Astrocyte (in vitro differentiated cells and primary cell): ENCODE data around the gene SNCAIP. TPM values are rescaled to one million over a fixed set of nuclear protein-coding genes. Genes with fewer than 3 reads are reported as not detected.

Experiments used
- DNase-seq: peaks from one replicate; pipeline ENCODE4 v3.0.0-alpha.2; 2010; ENCODE audit warnings: low read depth
- FAIRE-seq: peaks from 2 replicates; lab custom pipeline; 2011; peaks lifted over from hg19 to GRCh38; lab: Jason Lieb, UNC
- H2AFZ ChIP-seq: 2 replicates; pipeline ENCODE4 v1.6.0; 2012; ENCODE audit warnings: low read depth, low read length, inconsistent platforms
- H3K27ac ChIP-seq: 2 replicates; pipeline ENCODE4 v1.5.1; 2011; ENCODE audit warnings: low read depth, low read length, inconsistent platforms
- H3K27me3 ChIP-seq: 2 replicates; pipeline ENCODE4 v1.6.0; 2011; ENCODE audit warnings: low read length, inconsistent platforms; ENCODE audit not compliant: insufficient read depth
- H3K36me3 ChIP-seq: 2 replicates; pipeline ENCODE4 v1.5.1; 2011; ENCODE audit warnings: low read length, inconsistent platforms; ENCODE audit not compliant: insufficient read depth
- H3K4me1 ChIP-seq: 2 replicates; pipeline ENCODE4 v1.5.1; 2011; ENCODE audit warnings: low read length, inconsistent platforms; ENCODE audit not compliant: insufficient read depth
- H3K4me2 ChIP-seq: 2 replicates; pipeline ENCODE4 v1.6.0; 2012; ENCODE audit warnings: low read length, inconsistent platforms
- H3K4me3 ChIP-seq: 2 replicates; pipeline ENCODE4 v1.5.1; 2011; ENCODE audit warnings: low read depth, mild to moderate bottlenecking, low read length, inconsistent platforms; ENCODE audit not compliant: insufficient read depth
- H3K79me2 ChIP-seq: 2 replicates; pipeline ENCODE4 v1.6.0; 2012; ENCODE audit warnings: mild to moderate bottlenecking, low read length, inconsistent platforms; ENCODE audit not compliant: insufficient read depth
- H3K9ac ChIP-seq: 2 replicates; pipeline ENCODE4 v1.6.0; 2012; ENCODE audit warnings: mild to moderate bottlenecking, low read length, inconsistent platforms
- H3K9me3 ChIP-seq: 2 replicates; pipeline ENCODE4 v1.5.1; 2012; ENCODE audit warnings: low read depth, mild to moderate bottlenecking, low read length, inconsistent platforms; ENCODE audit not compliant: insufficient read depth
- H4K20me1 ChIP-seq: 2 replicates; pipeline ENCODE4 v1.6.0; 2012; ENCODE audit warnings: low read length, inconsistent platforms; ENCODE audit not compliant: insufficient read depth
- H3K27ac Mint-ChIP-seq: one replicate; pipeline ENCODE4 v1.8.0; 2021; ENCODE audit warnings: mild to moderate bottlenecking, mixed read lengths; ENCODE audit not compliant: unreplicated experiment
- H3K27me3 Mint-ChIP-seq: one replicate; pipeline ENCODE4 v1.8.0; 2021; ENCODE audit warnings: low read depth, mixed read lengths; ENCODE audit not compliant: unreplicated experiment
- H3K36me3 Mint-ChIP-seq: one replicate; pipeline ENCODE4 v1.8.0; 2021; ENCODE audit warnings: low read depth, mixed read lengths; ENCODE audit not compliant: unreplicated experiment
- H3K4me1 Mint-ChIP-seq: one replicate; pipeline ENCODE4 v1.8.0; 2021; ENCODE audit warnings: low read depth, mixed read lengths; ENCODE audit not compliant: unreplicated experiment
- H3K4me3 Mint-ChIP-seq: one replicate; pipeline ENCODE4 v1.8.0; 2021; ENCODE audit warnings: mild to moderate bottlenecking, moderate library complexity, mixed read lengths; ENCODE audit not compliant: unreplicated experiment
- H3K9me3 Mint-ChIP-seq: one replicate; pipeline ENCODE4 v1.8.0; 2021; ENCODE audit warnings: mild to moderate bottlenecking, mixed read lengths; ENCODE audit not compliant: unreplicated experiment
- EZH2 ChIP-seq: IDR thresholded peaks from 2 replicates; pipeline ENCODE4 v1.6.1; 2012; ENCODE audit warnings: mild to moderate bottlenecking, low read length, inconsistent platforms; ENCODE audit not compliant: insufficient read depth
- total RNA-seq: library from RNA; stranded (reverse); gene quantifications from 2 replicates; pipeline ENCODE4 v1.2.1, GENCODE V29; 2021
- TF ChIP-seq, protein P1 (sequence below): IDR thresholded peaks from 2 replicates; pipeline ENCODE4 v1.5.1; 2011; ENCODE audit warnings: low read depth, mild to moderate bottlenecking, inconsistent platforms, low read length, moderate library complexity; ENCODE audit not compliant: insufficient read depth

SNCAIP gene
- total RNA-seq, 1 donor from 2014 or later = 1.7 TPM

DNA sequence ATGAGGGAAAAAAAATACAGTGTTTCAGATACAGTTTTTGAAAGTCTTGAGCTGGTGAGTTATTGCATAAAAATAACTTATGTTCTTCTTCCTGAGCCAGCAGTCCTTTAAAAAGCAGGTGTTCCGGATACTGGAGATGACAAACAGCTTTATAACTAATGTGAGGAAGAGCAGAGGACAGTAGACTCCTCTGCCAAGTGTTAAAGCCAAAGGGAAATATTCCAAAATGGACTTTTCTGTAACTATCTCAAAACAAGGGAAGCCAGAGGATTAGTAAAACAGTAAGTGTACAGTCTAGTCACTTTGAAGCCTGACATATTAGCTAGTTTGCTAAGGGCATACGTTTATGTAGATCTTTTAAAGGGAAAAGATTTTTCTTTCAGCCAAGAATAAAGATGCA lies 11.0 kb upstream of the SNCAIP start:
- no peaks in the 10 kb centered on the region for H3K36me3 ChIP-seq
- TF ChIP-seq EZH2 = no peak
- TF ChIP-seq, protein P1, sequence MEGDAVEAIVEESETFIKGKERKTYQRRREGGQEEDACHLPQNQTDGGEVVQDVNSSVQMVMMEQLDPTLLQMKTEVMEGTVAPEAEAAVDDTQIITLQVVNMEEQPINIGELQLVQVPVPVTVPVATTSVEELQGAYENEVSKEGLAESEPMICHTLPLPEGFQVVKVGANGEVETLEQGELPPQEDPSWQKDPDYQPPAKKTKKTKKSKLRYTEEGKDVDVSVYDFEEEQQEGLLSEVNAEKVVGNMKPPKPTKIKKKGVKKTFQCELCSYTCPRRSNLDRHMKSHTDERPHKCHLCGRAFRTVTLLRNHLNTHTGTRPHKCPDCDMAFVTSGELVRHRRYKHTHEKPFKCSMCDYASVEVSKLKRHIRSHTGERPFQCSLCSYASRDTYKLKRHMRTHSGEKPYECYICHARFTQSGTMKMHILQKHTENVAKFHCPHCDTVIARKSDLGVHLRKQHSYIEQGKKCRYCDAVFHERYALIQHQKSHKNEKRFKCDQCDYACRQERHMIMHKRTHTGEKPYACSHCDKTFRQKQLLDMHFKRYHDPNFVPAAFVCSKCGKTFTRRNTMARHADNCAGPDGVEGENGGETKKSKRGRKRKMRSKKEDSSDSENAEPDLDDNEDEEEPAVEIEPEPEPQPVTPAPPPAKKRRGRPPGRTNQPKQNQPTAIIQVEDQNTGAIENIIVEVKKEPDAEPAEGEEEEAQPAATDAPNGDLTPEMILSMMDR = no peak
- FAIRE-seq (no peak), DNase-seq (no peak)
- H3K4me1 Mint-ChIP-seq = peaks cover 2% of the 10 kb centered on the region
- H3K9me3 Mint-ChIP-seq = no peaks in the 10 kb centered on the region
- no peaks in the 10 kb centered on the region for H3K36me3 Mint-ChIP-seq
- no peaks in the 10 kb centered on the region for H3K27me3 ChIP-seq
- no peaks in the 10 kb centered on the region for H3K4me1 ChIP-seq
- no peaks in the 10 kb centered on the region for H3K27me3 Mint-ChIP-seq
- H3K4me2 ChIP-seq = no peak overlapping the region
- H4K20me1 ChIP-seq = no peaks in the 10 kb centered on the region
- H3K79me2 ChIP-seq = no peaks in the 10 kb centered on the region
- H3K9ac ChIP-seq = no peak overlapping the region
- no peak overlapping the region for H3K27ac ChIP-seq
- H3K4me3 ChIP-seq = no peak overlapping the region
- no peak overlapping the region for H3K4me3 Mint-ChIP-seq
- no peak overlapping the region for H2AFZ ChIP-seq
- H3K27ac Mint-ChIP-seq = no peak overlapping the region
- H3K9me3 ChIP-seq = no peaks in the 10 kb centered on the region

DNA sequence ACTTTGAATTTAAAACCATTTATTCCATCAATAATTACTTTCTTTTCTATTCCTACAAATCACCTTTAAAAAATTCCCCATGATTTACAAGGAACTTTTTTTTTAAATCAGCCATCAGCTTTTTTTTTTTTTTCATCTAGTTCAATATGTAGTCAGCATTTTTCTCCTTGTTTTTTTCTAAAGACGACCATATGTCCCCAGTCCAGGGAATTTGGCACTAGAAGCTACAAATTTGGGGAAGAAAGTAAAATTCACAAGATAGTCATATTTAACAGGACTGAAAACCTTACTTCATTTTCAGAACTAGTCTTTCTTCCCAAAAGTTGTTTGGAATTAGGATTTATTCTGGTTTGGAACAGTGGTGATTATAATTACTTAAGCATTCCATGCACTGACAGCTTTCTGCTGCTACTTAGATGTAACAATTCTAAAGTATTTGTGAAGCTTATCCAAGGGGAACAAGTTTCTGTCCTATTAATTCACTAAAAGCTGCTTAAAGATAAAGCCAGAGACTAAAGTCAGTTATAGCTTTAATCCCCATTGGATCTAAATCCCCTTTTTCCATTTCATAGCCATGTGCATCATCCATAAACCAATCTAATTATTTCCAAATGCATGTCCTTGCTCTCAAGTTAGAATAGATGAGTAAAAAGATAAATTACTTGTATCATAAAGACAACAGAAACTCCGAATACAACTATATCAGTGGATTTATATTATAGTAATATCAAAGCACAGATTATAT lies 7.4 kb upstream of the SNCAIP start:
- H3K79me2 ChIP-seq = no peaks in the 10 kb centered on the region
- no peak for TF ChIP-seq EZH2
- TF ChIP-seq, protein P1 = no peak
- H3K36me3 ChIP-seq = no peaks in the 10 kb centered on the region
- H2AFZ ChIP-seq = no peak overlapping the region
- no peak overlapping the region for H3K27ac Mint-ChIP-seq
- no peak overlapping the region for H3K4me3 Mint-ChIP-seq
- FAIRE-seq (no peak), DNase-seq (no peak)
- H3K4me3 ChIP-seq = no peak overlapping the region
- no peak overlapping the region for H3K9ac ChIP-seq
- H3K4me1 ChIP-seq = no peaks in the 10 kb centered on the region
- H3K27ac ChIP-seq = no peak overlapping the region
- peaks cover 4% of the 10 kb centered on the region for H3K4me1 Mint-ChIP-seq
- H3K9me3 Mint-ChIP-seq = no peaks in the 10 kb centered on the region
- no peaks in the 10 kb centered on the region for H3K27me3 Mint-ChIP-seq
- no peaks in the 10 kb centered on the region for H3K9me3 ChIP-seq
- no peaks in the 10 kb centered on the region for H4K20me1 ChIP-seq
- H3K4me2 ChIP-seq = no peak overlapping the region
- H3K36me3 Mint-ChIP-seq = peaks cover 2% of the 10 kb centered on the region
- H3K27me3 ChIP-seq = no peaks in the 10 kb centered on the region

DNA sequence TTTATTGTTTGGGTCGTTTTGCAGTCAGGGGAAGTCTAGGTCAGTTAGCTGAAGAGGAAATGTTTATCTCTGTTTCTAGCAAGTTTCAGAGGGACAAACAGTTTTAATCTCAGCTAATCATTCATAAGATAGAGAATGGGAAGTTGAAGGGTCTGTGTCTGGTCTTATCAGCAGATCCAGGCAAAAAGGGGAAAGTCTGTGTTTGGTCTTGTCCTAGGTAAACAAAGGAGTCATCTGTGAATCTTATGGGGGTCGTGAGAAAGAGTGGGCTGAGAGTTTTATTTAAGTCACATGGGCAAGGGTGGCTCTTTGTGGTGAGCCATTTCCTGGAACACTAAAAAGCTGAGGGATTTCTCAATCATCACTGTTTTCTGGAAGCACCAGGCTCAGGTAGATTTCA lies 5.6 kb upstream of the SNCAIP start:
- Mint-ChIP-seq H3K4me1 (peaks cover 6% of the 10 kb centered on the region), H3K27me3 (peaks cover 5% of the 10 kb centered on the region), H3K27ac (no peak overlapping the region), H3K4me3 (no peak overlapping the region), H3K9me3 (no peaks in the 10 kb centered on the region), H3K36me3 (peaks cover 2% of the 10 kb centered on the region)
- TF ChIP-seq, protein P1 = no peak
- TF ChIP-seq EZH2 = no peak
- Histone ChIP-seq H2AFZ (no peak overlapping the region), H3K4me3 (no peak overlapping the region), H3K27me3 (no peaks in the 10 kb centered on the region), H3K4me1 (no peaks in the 10 kb centered on the region), H3K36me3 (no peaks in the 10 kb centered on the region), H3K79me2 (no peaks in the 10 kb centered on the region), H4K20me1 (no peaks in the 10 kb centered on the region), H3K9ac (no peak overlapping the region), H3K4me2 (no peak overlapping the region), H3K27ac (no peak overlapping the region), H3K9me3 (no peaks in the 10 kb centered on the region)
- no peak for DNase-seq
- FAIRE-seq = no peak
